HG02610 (cell line): ENCODE measurements around the gene SPPL3.
"Not testable (repeated sequence)": the region's sequence is repeated elsewhere in the genome, so short reads cannot be mapped to it uniquely, and the experiment has no call there.

Experiments used
- ATAC-seq: cut with Tn5 transposase; IDR thresholded peaks from one replicate; pipeline ENCODE4 v1.9.1; 2021; ENCODE audit warnings: mild to moderate bottlenecking, moderate library complexity; ENCODE audit not compliant: unreplicated experiment

SPPL3 gene

DNA sequence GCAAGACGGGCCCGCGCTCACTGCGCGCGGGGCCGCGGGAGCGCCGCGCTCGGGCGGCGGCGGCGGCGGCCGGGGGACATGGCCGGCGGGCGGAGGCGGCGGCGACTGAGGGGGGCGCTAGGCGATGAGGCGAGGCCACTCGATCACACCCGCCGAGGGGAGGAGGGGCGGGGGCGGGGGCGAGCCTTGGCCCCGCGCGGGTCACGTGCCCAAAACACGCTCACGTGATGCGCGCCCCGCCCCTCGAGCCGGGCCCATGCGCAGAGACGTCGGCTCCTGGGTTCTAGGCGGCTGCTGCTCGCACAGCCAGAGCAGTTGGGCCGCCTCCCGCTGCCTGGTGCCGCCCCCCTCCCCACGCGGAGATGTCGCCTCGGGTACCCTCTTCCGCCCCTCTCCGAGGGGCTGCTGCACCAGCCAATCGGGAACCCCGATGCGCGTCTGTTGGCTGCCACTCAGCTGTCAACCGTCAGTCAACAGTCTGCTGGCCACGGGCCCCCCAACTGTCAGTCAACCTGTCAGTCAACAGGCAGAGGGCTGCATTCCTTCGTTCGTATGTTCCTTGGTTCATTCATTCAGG is at the start of gene SPPL3:
Gene SPPL3, minus strand, starts transcription at position 162 of the 577 bp plus-strand sequence. CDS start 491 bp downstream, outside the sequence.
- ATAC-seq: peak; percentile 52

GRCh38 chr12:120950807-120951206 is 46.6 kb upstream of the SPPL3 start:
- no peak for ATAC-seq

GRCh38 chr12:120950260-120950799 is 46.2 kb upstream of the SPPL3 start:
- not testable (repeated sequence) for ATAC-seq

DNA sequence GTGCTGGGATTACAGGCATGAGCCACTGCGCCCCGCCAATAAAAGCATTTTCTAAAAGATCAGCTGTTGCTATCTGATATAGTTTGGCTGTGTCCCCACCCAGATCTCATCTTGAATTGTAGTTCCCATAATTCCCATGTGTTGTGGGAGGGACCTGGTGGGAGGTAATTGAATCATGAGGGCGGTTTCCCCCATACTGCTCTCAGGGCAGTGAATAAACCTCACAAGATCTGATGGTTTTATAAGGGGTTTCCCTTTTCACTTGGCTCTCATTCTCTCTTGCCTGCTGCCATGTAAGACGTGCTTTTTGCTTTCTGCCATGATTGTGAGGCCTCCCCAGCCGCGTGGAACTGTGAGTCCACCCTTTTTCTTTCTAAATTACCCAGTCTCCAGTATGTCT is 41.4 kb upstream of the SPPL3 start:
- not testable (repeated sequence) for ATAC-seq

GRCh38 chr12:120944645-120945217 is 40.6 kb upstream of the SPPL3 start:
- peak; percentile 39 for ATAC-seq

- ATAC-seq: no peak
These were observed 39.3 kb upstream of the SPPL3 start for GRCh38 chr12:120943482-120943881.

GRCh38 chr12:120941846-120942405 is 37.8 kb upstream of the SPPL3 start:
- ATAC-seq: no peak

DNA sequence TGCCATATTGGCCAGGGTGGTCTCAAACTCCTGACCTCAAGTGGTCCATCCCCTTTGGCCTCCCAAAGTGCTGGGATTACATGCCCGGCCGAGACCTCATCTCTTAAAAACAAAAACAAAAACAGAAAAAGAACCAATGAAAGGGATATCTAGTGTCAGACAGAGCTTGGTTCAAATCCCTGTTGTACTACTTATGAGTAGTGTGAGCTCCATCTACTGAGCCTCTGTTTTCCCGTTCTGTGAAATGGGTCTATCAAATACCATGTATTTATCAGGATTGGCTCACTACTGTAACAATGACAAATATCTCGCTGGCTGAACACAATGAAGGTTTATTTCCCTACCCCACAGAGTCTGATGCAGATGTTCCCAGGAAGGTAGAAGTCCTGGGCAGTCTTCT is 37.3 kb upstream of the SPPL3 start:
- no peak for ATAC-seq

DNA sequence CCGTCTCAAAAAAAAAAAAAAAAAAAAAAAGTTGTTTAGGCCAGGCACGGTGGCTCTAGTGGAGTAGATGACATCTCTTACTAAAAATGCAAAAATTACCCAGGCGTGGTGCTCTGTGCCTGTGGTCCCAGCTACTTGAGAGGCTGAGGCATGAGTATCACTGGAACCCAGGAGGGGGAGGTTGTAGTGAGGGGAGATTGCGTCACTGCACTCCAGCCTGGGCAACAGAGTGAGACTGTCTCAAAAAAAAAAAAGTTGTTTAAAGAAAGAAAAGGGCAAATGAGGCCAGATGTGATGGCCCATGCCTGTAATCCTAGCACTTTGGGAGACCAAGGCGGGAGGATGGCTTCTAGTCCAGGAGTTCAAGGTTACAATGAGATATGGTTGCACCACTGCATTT is 36.6 kb upstream of the SPPL3 start:
- ATAC-seq: no peak

GRCh38 chr12:120940006-120940405 is 35.8 kb upstream of the SPPL3 start:
- no peak for ATAC-seq

GRCh38 chr12:120939523-120939922 is 35.4 kb upstream of the SPPL3 start:
- no peak for ATAC-seq

GRCh38 chr12:120938496-120938895 is 34.3 kb upstream of the SPPL3 start:
- ATAC-seq: no peak

DNA sequence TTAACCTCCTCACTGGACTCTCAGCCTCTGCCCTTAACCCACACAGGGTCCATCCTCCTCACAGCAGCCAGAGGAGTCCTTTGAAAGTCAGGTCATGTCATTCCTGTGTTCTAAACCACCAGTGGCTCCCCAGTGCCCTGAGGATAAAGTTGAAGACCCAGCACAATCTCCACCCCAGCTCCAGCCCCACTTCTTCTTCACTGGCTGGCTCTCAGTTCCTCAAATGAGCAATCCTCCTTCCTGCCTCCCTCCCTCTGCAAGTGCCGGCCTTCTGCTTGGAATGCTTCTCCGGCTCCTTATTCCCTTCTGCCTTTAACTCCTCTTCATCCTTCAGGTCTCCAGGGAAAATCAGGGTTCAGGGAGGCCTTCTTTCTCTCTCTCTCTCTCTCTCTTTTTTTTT is 32.0 kb upstream of the SPPL3 start:
- ATAC-seq: no peak

DNA sequence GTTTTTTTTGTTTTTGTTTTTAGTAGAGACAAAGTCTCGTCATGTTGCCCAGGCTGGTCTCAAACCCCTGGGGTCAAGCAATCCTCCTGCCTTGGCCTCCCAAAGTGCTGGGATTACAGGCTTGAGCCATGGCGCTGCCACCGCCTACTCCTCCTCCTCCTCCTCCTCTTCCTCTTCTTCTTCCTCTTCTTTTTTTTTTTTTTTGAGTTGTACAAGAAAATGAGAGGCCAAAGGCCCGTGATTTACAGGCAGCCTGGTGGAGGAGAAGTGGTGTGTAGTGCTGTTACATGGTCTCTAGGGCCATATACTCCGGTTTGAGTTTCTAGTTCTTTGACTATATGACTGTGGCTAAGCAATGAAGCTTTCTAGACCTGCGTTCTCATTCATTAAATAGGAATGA is 29.6 kb upstream of the SPPL3 start:
- ATAC-seq: no peak

DNA sequence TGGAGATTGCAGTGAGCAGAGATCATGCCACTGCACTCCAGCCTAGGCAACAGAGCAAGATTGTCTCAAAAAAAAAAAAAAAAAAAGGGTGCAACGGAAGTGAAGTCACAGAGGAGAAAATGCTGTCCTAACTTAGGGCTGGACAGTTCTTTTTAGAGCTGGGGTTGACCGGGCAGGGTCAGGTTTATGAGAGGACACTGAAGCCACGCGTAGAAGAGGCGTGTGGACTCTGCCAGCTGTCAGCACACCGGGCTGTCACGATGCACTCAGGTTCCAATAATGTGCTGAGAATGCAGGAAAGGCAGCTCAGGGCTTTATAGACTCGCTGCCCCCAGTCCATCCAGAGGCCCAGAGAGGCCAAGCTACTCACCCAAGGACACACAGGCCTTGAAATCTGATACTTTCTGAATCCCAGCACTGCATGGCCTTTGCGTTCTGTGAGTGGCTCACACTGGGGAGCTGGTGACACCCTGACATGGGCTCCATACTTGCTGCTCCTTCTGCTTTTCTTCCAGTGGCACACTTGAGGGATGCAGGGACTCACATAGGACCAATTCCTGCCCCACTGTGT is 28.9 kb upstream of the SPPL3 start:
- ATAC-seq: no peak

DNA sequence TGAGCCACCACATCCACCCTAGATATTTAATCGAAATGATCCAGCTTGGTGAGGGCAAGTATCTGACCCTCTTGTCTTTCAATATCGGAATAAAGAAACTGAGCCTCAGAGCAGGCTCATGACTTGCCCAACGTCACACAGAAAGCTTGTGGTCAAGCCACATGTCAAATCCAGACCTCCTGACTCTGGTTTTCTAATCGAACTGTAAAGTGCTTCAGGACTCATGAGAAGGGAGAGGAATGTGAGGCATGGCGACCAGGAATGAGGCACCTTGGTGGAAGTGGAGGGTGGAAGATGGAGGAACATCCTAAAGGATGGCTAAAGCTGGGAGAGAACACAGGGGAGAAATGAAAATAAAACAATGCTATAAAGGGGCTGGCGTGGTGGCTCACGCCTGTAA is 27.9 kb upstream of the SPPL3 start:
- ATAC-seq: no peak

DNA sequence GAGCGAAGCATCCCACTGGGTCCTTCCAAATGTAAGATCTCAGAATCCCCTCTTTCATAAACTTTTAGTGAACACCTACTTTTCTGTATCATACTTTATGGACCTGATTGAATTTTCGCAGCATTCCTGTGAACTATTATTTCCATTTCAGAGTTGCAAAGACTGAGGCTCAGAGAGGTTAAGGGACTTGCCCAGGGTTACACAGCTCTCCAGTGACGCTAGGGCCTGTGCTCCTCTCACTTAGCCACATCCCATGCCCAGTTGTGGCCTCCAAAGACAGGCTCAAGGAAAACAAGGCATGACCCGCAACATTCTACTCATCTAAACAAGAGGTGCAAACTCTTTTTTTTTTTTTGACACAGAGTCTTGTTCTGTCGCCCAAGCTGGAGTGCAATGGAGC is 25.9 kb upstream of the SPPL3 start:
- ATAC-seq: no peak

DNA sequence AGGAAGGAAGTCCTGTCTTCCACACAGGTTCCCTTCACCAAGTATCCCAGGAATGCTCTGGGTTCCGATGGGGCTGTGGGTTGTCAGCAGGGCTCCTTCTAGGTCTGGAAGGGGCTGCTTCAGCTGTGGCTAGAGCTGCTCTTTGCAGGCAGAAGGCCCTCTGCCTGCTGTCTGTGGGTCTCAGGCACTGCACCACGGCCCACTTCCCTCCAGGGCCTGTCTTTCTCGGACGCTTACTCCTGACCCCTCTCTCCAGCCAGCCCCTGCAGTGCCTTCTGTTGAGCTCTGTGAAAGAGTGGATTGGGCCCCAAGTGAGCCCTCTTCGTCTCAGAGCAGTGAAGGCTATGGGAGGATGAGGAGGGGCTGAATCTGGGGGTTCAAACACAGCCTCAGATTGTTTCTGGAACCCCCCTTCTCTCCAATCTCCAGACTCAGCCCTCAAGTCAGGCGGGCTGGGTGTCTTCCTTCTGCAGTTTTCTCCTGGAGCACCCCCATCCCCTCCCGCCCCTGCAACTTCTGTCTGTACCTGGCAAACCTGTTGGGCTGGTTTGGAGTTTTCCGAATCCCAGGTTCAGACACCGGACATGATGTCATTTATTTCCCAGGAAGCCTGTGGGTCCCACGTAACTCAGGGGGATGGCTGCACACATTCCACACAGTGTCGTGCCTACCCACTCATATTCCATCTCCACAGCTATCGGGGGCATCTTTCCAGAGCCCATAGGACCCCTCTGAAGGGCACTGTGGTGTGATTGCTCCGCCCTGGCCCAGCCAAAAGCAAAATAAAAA is 24.9 kb upstream of the SPPL3 start:
- no peak for ATAC-seq

DNA sequence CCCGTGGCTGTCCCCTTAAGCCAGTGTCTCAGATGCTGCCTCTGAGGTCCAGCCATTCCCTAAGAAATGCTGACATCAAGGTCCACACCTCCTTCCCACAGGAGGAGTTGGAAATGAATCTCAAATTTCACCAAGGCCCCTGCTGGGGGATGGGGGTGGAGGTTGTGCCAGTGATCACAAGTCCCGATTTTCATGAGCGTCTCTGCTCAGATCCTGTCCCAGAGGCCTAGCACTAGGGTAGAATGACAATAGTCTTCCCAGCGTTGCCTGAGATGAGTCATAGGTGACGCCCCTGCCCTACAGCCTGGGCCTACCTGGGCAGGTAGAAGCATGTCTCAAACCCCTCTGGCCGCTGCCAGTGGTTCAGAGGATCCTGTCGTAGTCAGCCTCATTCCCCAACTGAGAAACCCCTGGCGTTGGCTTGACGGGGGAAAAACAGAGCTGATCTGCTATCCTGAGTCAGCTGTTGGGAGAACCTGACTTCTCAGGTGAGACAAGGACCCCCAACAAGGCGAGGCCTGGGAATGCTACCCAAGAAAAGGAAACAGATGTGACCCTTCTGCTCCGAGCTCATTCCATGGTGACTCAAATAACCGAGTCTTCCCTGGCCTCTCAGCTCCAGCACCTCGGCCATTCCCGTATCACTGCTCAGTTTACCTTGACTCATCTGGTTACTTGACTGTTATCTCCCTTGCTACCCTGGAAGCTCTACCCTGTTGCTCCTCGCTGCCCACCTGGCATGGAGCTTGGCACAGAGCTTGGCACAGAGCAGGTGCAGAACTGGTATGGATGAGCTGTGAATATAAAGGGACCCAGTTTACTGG is 21.8 kb upstream of the SPPL3 start:
- no peak for ATAC-seq

- no peak for ATAC-seq
These were observed 18.1 kb upstream of the SPPL3 start for GRCh38 chr12:120922279-120922678.
